H1 (cell line): ENCODE results near the gene CAVIN2. TPM values are rescaled to one million over a fixed set of nuclear protein-coding genes. Genes with fewer than 3 reads are reported as not detected.

ENCODE experiments used
- CTCF ChIA-PET: fragments of 300-600 bp; sonication (Branson Sonifier 250); formaldehyde crosslinking; loops from one replicate; lab custom pipeline; 2021; ENCODE audit not compliant: partially characterized antibody; lab: Charles Lee
- POLR2A ChIA-PET: fragments of 300-600 bp; sonication (Branson Sonifier 250); formaldehyde crosslinking; loops from one replicate; lab custom pipeline; 2021; ENCODE audit warnings: inconsistent platforms; ENCODE audit not compliant: partially characterized antibody; lab: Charles Lee
- DNase-seq, 2 experiments: peaks; one replicate each; pipeline versions ENCODE4 v3.0.0 to v3.0.0-alpha.2; 2010 to 2022; ENCODE audit warnings: low spot score in 2 of 2, low read depth in 1 of 2, mixed read lengths in 1 of 2
- FAIRE-seq: peaks from 2 replicates; lab custom pipeline; 2011; peaks lifted over from hg19 to GRCh38; lab: Jason Lieb, UNC
- H2AFZ ChIP-seq: 2 replicates; pipeline ENCODE4 v1.8.1; 2012; ENCODE audit warnings: low read length, inconsistent platforms
- H2AK5ac ChIP-seq: 2 replicates; pipeline ENCODE4 v1.6.1; 2013; ENCODE audit warnings: low read depth, low read length
- H2BK120ac ChIP-seq: replicated peaks from 2 replicates; pipeline ENCODE3; 2013; ENCODE audit warnings: low read depth, low read length, inconsistent platforms
- H2BK12ac ChIP-seq: 2 replicates; pipeline ENCODE4 v1.6.1; 2013; ENCODE audit warnings: low read depth, low read length
- H2BK15ac ChIP-seq: 2 replicates; pipeline ENCODE4 v1.6.1; 2013; ENCODE audit warnings: low read length
- H2BK20ac ChIP-seq: 2 replicates; pipeline ENCODE4 v1.6.1; 2013; ENCODE audit warnings: low read length
- H2BK5ac ChIP-seq: 2 replicates; pipeline ENCODE4 v1.6.1; 2013; ENCODE audit warnings: low read depth, low read length
- H3K14ac ChIP-seq: 2 replicates; pipeline ENCODE4 v1.6.1; 2013; ENCODE audit warnings: inconsistent platforms; ENCODE audit not compliant: insufficient read length
- H3K18ac ChIP-seq: 2 replicates; pipeline ENCODE4 v1.6.1; 2013; ENCODE audit warnings: low read length; ENCODE audit errors: extremely low read depth
- H3K23ac ChIP-seq: 2 replicates; pipeline ENCODE4 v1.6.1; 2013; ENCODE audit warnings: inconsistent platforms; ENCODE audit not compliant: insufficient read length
- H3K23me2 ChIP-seq: 2 replicates; pipeline ENCODE4 v1.6.1; 2013; ENCODE audit warnings: low read depth, low read length
- H3K27ac ChIP-seq: 2 replicates; pipeline ENCODE4 v1.6.1; 2011; ENCODE audit warnings: low read depth, low read length, inconsistent platforms
- H3K27me3 ChIP-seq, 4 experiments: replicated peaks in 1 of 4; 1 replicate in 1 of 4; 2 replicates in 3 of 4; pipeline versions ENCODE4 v1.6.1 to v1.8.1; 2011 to 2013; ENCODE audit warnings: low read length in 3 of 4, mild to moderate bottlenecking in 3 of 4, inconsistent platforms in 2 of 4, mixed read lengths in 2 of 4, moderate library complexity in 1 of 4; ENCODE audit not compliant: control insufficient read depth in 3 of 4, insufficient read depth in 3 of 4; ENCODE audit errors: extremely low read depth in 1 of 4
- H3K36me3 ChIP-seq, 4 experiments: 2 replicates each; pipeline versions ENCODE4 v1.6.1 to v1.8.1; 2011 to 2013; ENCODE audit warnings: mild to moderate bottlenecking in 4 of 4, low read length in 3 of 4, moderate library complexity in 2 of 4, control low read depth in 1 of 4, inconsistent platforms in 1 of 4; ENCODE audit not compliant: insufficient read depth in 4 of 4, control insufficient read depth in 2 of 4
- H3K4ac ChIP-seq: replicated peaks from 2 replicates; pipeline ENCODE3; 2013; ENCODE audit warnings: low read length, low read depth, mixed read lengths, inconsistent platforms; ENCODE audit not compliant: insufficient read length
- H3K4me1 ChIP-seq, 4 experiments: replicated peaks in 1 of 4; 1 replicate in 1 of 4; 2 replicates in 3 of 4; pipeline versions ENCODE4 v1.6.1 to v1.8.1; 2011 to 2013; ENCODE audit warnings: low read length in 3 of 4, inconsistent platforms in 2 of 4, mixed read lengths in 1 of 4; ENCODE audit not compliant: insufficient read depth in 4 of 4, control insufficient read depth in 3 of 4
- H3K4me2 ChIP-seq, 2 experiments: 2 replicates each; pipeline versions ENCODE4 v1.6.1 to v1.8.1; 2011 to 2013; ENCODE audit warnings: low read depth in 2 of 2, low read length in 2 of 2, control low read depth in 1 of 2, inconsistent platforms in 1 of 2, mild to moderate bottlenecking in 1 of 2; ENCODE audit not compliant: insufficient read depth in 1 of 2
- H3K4me3 ChIP-seq, 4 experiments: fragments of 200-600, 300-600 bp in 1 of 4; sonication (generic), shearing (Covaris generic), sonication (Bioruptor Twin) in 1 of 4; 2 replicates each; pipeline versions ENCODE4 v1.5.1 to v1.8.1; 2011 to 2016; ENCODE audit warnings: low read length in 4 of 4, low read depth in 3 of 4, control low read depth in 2 of 4, inconsistent platforms in 2 of 4, mild to moderate bottlenecking in 2 of 4, mixed read lengths in 1 of 4, moderate library complexity in 1 of 4; ENCODE audit not compliant: insufficient read depth in 2 of 4; ENCODE audit errors: extremely low read depth in 1 of 4
- H3K56ac ChIP-seq: replicated peaks from 2 replicates; pipeline ENCODE3; 2013; ENCODE audit warnings: low read depth, mild to moderate bottlenecking, mixed read lengths, low read length, inconsistent platforms; ENCODE audit not compliant: insufficient read length
- H3K79me1 ChIP-seq: 2 replicates; pipeline ENCODE4 v1.6.1; 2013; ENCODE audit warnings: low read depth, low read length, control low read depth
- H3K79me2 ChIP-seq, 2 experiments: 2 replicates each; pipeline versions ENCODE4 v1.6.1 to v1.8.1; 2012 to 2013; ENCODE audit warnings: low read length in 2 of 2, mild to moderate bottlenecking in 2 of 2, inconsistent platforms in 1 of 2; ENCODE audit not compliant: insufficient read depth in 2 of 2, control insufficient read depth in 1 of 2
- H3K9ac ChIP-seq, 4 experiments: replicated peaks in 1 of 4; 1 replicate in 1 of 4; 2 replicates in 3 of 4; pipeline versions ENCODE4 v1.6.1 to v1.8.1; 2011 to 2013; ENCODE audit warnings: low read depth in 3 of 4, low read length in 3 of 4, control low read depth in 2 of 4, mild to moderate bottlenecking in 2 of 4, moderate library complexity in 2 of 4, inconsistent platforms in 1 of 4; ENCODE audit errors: extremely low read depth in 1 of 4
- H3K9me3 ChIP-seq, 2 experiments: 2 replicates each; pipeline versions ENCODE4 v1.6.1 to v1.8.1; 2012 to 2013; ENCODE audit warnings: mild to moderate bottlenecking in 2 of 2, moderate library complexity in 2 of 2, control low read depth in 1 of 2, inconsistent platforms in 1 of 2, low read depth in 1 of 2, low read length in 1 of 2, mixed read lengths in 1 of 2; ENCODE audit not compliant: insufficient read depth in 2 of 2
- H4K20me1 ChIP-seq, 2 experiments: replicated peaks in 1 of 2; 2 replicates each; pipeline versions ENCODE3 to v1.8.1; 2011 to 2013; ENCODE audit warnings: inconsistent platforms in 2 of 2, low read length in 2 of 2, mild to moderate bottlenecking in 1 of 2; ENCODE audit not compliant: insufficient read depth in 2 of 2, control insufficient read depth in 1 of 2
- H4K5ac ChIP-seq: 2 replicates; pipeline ENCODE4 v1.6.1; 2013; ENCODE audit warnings: low read length, low read depth, mixed read lengths, inconsistent platforms; ENCODE audit not compliant: insufficient read length
- H4K8ac ChIP-seq: 2 replicates; pipeline ENCODE4 v1.8.0; 2013; ENCODE audit warnings: mild to moderate bottlenecking, moderate library complexity, low read length, inconsistent platforms; ENCODE audit not compliant: insufficient read depth; ENCODE audit errors: extremely low read depth
- H4K91ac ChIP-seq: replicated peaks from 2 replicates; pipeline ENCODE3; 2013; ENCODE audit warnings: low read length, mixed read lengths, inconsistent platforms; ENCODE audit not compliant: insufficient read length
- CHD1 ChIP-seq: IDR thresholded peaks from 2 replicates; pipeline ENCODE4 v1.6.1; 2012; ENCODE audit warnings: low read depth, low read length, improper control_type of control experiment
- GTF2F1 ChIP-seq: IDR thresholded peaks from 2 replicates; pipeline ENCODE4 v1.6.1; 2012; ENCODE audit warnings: low read depth, low read length, improper control_type of control experiment, borderline replicate concordance
- POU5F1 ChIP-seq: IDR thresholded peaks from 2 replicates; pipeline ENCODE4 v1.6.1; 2011; ENCODE audit warnings: low read depth, mild to moderate bottlenecking, low read length, moderate library complexity
- SIX5 ChIP-seq: IDR thresholded peaks from 2 replicates; pipeline ENCODE4 v1.6.1; 2011; ENCODE audit warnings: mild to moderate bottlenecking, low read depth, low read length
- SP1 ChIP-seq: IDR thresholded peaks from 2 replicates; pipeline ENCODE4 v1.6.1; 2011; ENCODE audit warnings: low read depth, low read length
- SP2 ChIP-seq: IDR thresholded peaks from 2 replicates; pipeline ENCODE4 v1.6.1; 2012; ENCODE audit warnings: mild to moderate bottlenecking, low read length, inconsistent platforms
- TEAD4 ChIP-seq: IDR thresholded peaks from 2 replicates; pipeline ENCODE4 v1.6.1; 2012; ENCODE audit warnings: low read depth, low read length, inconsistent platforms, mixed read lengths
- YY1 ChIP-seq: IDR thresholded peaks from 2 replicates; pipeline ENCODE4 v1.6.1; 2011; ENCODE audit warnings: low read depth, mild to moderate bottlenecking, low read length
- WGBS, 2 experiments: shearing (Covaris generic) in 1 of 2; methylation state at CpG; one replicate each; pipeline versions ENCODE4 v1.1.6 to v1.1.7; 2013 to 2015; ENCODE audit warnings: low lambda C conversion rate in 2 of 2, mixed read lengths in 2 of 2, inconsistent platforms in 1 of 2, low coverage in 1 of 2, missing lambda C conversion rate in 1 of 2; ENCODE audit not compliant: insufficient replicate concordance in 2 of 2, insufficient coverage in 1 of 2, insufficient read length in 1 of 2; ENCODE audit errors: extremely low coverage in 1 of 2, missing lambda C conversion rate in 1 of 2; 5-methylcytosine and 5-hydroxymethylcytosine counted together
- polyA plus RNA-seq, 7 experiments: library from polyadenylated mRNA; depleted of rRNA in 3 of 7; stranded (reverse) in 5 of 7; unstranded in 2 of 7; fragments of >200 nt in 5 of 7; fragments of 200-250 nt in 2 of 7; gene quantifications; 1 replicate in 5 of 7; 2 replicates in 1 of 7; 4 replicates in 1 of 7; pipeline versions ENCODE4 v1.2.1 to v1.2.3, GENCODE V29; 2011 to 2013; ENCODE audit warnings: missing spikeins in 2 of 7, mixed read lengths in 2 of 7
- total RNA-seq: library from RNA; stranded (reverse); fragmentation: NEBNext Ultra II Directional; extraction: Animal tissue kit (Norgen Biotek cat#: 25700); gene quantifications from 2 replicates; pipeline ENCODE4 v1.2.1, GENCODE V29; 2021
- TF ChIP-seq, protein P1 (sequence below): IDR thresholded peaks from 2 replicates; pipeline ENCODE4 v1.6.1; 2011; ENCODE audit warnings: low read length, improper control_type of control experiment

The CAVIN2 gene
- total and polyA plus RNA-seq, 2 of the 8 experiments (the other 6 are each of a cell fraction or from before 2014, with no cell fraction given), result 0.03 TPM; not detected in 1

GRCh38 chr2:191799526-191799925 is 47.4 kb downstream of the CAVIN2 start:
- H3K79me2 ChIP-seq, result no peaks in the 10 kb centered on the region
- no peak for TF ChIP-seq SP2
- no peak for TF ChIP-seq CHD1
- TF ChIP-seq TEAD4, result no peak
- no peak for TF ChIP-seq GTF2F1
- no peak for TF ChIP-seq SP1
- TF ChIP-seq, protein P1, sequence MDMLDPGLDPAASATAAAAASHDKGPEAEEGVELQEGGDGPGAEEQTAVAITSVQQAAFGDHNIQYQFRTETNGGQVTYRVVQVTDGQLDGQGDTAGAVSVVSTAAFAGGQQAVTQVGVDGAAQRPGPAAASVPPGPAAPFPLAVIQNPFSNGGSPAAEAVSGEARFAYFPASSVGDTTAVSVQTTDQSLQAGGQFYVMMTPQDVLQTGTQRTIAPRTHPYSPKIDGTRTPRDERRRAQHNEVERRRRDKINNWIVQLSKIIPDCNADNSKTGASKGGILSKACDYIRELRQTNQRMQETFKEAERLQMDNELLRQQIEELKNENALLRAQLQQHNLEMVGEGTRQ, result no peak
- no peak for TF ChIP-seq YY1
- no peak for TF ChIP-seq SIX5
- TF ChIP-seq POU5F1, result no peak
- no peak overlapping the region for H3K4ac ChIP-seq
- no peak overlapping the region for H2AFZ ChIP-seq
- no peak overlapping the region for H4K91ac ChIP-seq
- H2BK5ac ChIP-seq, result no peak overlapping the region
- no peak overlapping the region for H2BK15ac ChIP-seq
- no peak overlapping the region for H2BK20ac ChIP-seq
- POLR2A ChIA-PET, result no interaction called here
- DNase-seq (no peak), FAIRE-seq (no peak)
- no peaks in the 10 kb centered on the region for H3K27me3 ChIP-seq
- H3K23me2 ChIP-seq, result no peaks in the 10 kb centered on the region
- no peaks in the 10 kb centered on the region for H4K20me1 ChIP-seq
- H3K27ac ChIP-seq, result no peak overlapping the region
- H4K5ac ChIP-seq, result no peak overlapping the region
- H3K18ac ChIP-seq, result no peak overlapping the region
- no peaks in the 10 kb centered on the region for H3K4me1 ChIP-seq
- H3K9me3 ChIP-seq, result no peaks in the 10 kb centered on the region
- H2BK120ac ChIP-seq, result no peak overlapping the region
- no peaks in the 10 kb centered on the region for H3K79me1 ChIP-seq
- WGBS, 2 experiments, result 100% methylated on average over 2 of the region's 2 CpGs; no CpG with 5 or more reads in 1 of the 2 experiments
- CTCF ChIA-PET, result no interaction called here
- H2AK5ac ChIP-seq, result no peak overlapping the region
- H3K14ac ChIP-seq, result no peak overlapping the region
- H3K4me3 ChIP-seq, result no peak overlapping the region
- H4K8ac ChIP-seq, result no peak overlapping the region
- no peaks in the 10 kb centered on the region for H3K36me3 ChIP-seq
- H3K9ac ChIP-seq, result no peak overlapping the region
- H3K23ac ChIP-seq, result no peak overlapping the region
- H3K4me2 ChIP-seq, result no peak overlapping the region
- H3K56ac ChIP-seq, result no peak overlapping the region
- no peak overlapping the region for H2BK12ac ChIP-seq
